Measurements from ENCODE around the gene STK16. TPM values are rescaled to one million over a fixed set of nuclear protein-coding genes. Genes with fewer than 3 reads are reported as not detected.

STK16 gene
- total and polyA plus RNA-seq, 2 of the 13 experiments (the other 11 are each of a cell fraction or from before 2014, with no cell fraction given): 28.0 to 50.9 TPM

DNA sequence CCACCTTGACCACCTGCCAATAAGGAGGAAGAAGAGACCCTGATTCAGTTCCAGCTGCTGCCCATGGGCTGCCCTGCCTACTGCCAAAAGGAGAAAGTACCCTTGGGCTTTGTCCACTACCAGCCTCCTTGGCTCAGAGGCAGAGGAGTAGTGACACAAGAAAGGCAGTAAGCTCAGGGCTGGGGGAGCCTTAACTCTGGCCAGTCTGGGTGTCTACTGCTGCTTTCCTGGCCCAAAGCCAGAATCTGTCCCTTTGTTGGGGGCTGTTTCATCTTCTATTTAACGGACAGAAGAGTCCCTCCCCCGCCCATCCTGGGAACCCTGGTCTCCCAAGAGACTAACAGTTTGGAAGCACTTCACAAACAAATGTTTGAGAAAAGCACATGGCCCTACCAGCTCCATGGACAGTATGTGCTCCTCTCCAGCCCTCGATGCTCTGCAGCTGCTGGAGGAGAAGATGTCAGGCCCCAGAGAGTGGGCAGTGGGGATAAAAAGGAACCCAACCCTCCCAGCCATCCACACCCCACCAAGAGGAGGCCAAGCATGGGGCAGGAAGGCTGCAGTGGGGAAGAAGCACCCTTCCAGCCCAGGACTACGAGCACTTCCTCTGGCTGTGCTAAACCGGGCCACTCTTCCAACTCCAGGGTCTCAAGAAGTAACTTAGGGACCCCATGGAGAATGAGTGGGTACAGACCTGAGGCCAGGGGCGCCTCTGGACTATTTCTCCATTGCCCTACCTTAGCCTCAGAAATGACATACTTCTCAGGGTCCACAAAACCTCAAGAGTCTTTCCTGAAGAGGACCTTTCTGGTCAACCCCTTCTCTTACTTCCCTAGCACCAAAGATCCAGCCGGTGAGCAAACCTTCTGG, 17.0 kb upstream of the STK16 start (continued):
- TF ChIP-seq KMT2B (CRISPR knock-in tag; IDR thresholded peaks at IDR 0.05) (0 out of 2 replicates have a peak, but pooled peaks have one; percentile 38), EP300 (IDR thresholded peaks at IDR 0.05; ENCODE audit: low read depth in 2 of 2, low read length in 2 of 2) (no peak), EP300 (CRISPR knock-in tag; IDR thresholded peaks at IDR 0.05; ENCODE audit: borderline replicate concordance) (no peak), ZFYVE20 (CRISPR knock-in tag; IDR thresholded peaks at IDR 0.05; ENCODE audit: borderline replicate concordance, low read depth) (no peak), NFAT5 (CRISPR knock-in tag; IDR thresholded peaks at IDR 0.05) (0 out of 2 replicates have a peak, but pooled peaks have one; percentile 3), TRIM22 (IDR thresholded peaks at IDR 0.05) (no peak), ATAD3A (CRISPR knock-in tag; IDR thresholded peaks at IDR 0.05) (no peak), XRCC5 (optimal IDR thresholded peaks at IDR 0.05; ENCODE audit: low read length) (no peak), ZNF343 (CRISPR knock-in tag; IDR thresholded peaks at IDR 0.05) (0 out of 2 replicates have a peak, but pooled peaks have one; percentile 11), ZNF605 (CRISPR knock-in tag; IDR thresholded peaks at IDR 0.05) (peak; percentile 51; the same call in 1 of the 2 replicates), NRL (CRISPR knock-in tag; IDR thresholded peaks at IDR 0.05; ENCODE audit: borderline replicate concordance) (no peak), GABPB1 (CRISPR knock-in tag; IDR thresholded peaks at IDR 0.05) (no peak)
- TF ChIP-seq, protein P1, sequence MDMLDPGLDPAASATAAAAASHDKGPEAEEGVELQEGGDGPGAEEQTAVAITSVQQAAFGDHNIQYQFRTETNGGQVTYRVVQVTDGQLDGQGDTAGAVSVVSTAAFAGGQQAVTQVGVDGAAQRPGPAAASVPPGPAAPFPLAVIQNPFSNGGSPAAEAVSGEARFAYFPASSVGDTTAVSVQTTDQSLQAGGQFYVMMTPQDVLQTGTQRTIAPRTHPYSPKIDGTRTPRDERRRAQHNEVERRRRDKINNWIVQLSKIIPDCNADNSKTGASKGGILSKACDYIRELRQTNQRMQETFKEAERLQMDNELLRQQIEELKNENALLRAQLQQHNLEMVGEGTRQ (IDR thresholded peaks at IDR 0.05; ENCODE audit: low read depth, low read length): no peak
- TF ChIP-seq, protein P1 (CRISPR knock-in tag; IDR thresholded peaks at IDR 0.05; ENCODE audit: borderline replicate concordance): peak; percentile 29; the same call in 1 of the 2 replicates
- TF ChIP-seq, protein P2, sequence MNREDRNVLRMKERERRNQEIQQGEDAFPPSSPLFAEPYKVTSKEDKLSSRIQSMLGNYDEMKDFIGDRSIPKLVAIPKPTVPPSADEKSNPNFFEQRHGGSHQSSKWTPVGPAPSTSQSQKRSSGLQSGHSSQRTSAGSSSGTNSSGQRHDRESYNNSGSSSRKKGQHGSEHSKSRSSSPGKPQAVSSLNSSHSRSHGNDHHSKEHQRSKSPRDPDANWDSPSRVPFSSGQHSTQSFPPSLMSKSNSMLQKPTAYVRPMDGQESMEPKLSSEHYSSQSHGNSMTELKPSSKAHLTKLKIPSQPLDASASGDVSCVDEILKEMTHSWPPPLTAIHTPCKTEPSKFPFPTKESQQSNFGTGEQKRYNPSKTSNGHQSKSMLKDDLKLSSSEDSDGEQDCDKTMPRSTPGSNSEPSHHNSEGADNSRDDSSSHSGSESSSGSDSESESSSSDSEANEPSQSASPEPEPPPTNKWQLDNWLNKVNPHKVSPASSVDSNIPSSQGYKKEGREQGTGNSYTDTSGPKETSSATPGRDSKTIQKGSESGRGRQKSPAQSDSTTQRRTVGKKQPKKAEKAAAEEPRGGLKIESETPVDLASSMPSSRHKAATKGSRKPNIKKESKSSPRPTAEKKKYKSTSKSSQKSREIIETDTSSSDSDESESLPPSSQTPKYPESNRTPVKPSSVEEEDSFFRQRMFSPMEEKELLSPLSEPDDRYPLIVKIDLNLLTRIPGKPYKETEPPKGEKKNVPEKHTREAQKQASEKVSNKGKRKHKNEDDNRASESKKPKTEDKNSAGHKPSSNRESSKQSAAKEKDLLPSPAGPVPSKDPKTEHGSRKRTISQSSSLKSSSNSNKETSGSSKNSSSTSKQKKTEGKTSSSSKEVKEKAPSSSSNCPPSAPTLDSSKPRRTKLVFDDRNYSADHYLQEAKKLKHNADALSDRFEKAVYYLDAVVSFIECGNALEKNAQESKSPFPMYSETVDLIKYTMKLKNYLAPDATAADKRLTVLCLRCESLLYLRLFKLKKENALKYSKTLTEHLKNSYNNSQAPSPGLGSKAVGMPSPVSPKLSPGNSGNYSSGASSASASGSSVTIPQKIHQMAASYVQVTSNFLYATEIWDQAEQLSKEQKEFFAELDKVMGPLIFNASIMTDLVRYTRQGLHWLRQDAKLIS (CRISPR knock-in tag; IDR thresholded peaks at IDR 0.05): no peak
